ENCODE measurements around the gene TMEM175. TPM values are rescaled to one million over a fixed set of nuclear protein-coding genes. Genes with fewer than 3 reads are reported as not detected.

Gene TMEM175
- total and polyA plus RNA-seq, 2 experiments from 2014 or later, result 31.2 to 36.5 TPM

DNA sequence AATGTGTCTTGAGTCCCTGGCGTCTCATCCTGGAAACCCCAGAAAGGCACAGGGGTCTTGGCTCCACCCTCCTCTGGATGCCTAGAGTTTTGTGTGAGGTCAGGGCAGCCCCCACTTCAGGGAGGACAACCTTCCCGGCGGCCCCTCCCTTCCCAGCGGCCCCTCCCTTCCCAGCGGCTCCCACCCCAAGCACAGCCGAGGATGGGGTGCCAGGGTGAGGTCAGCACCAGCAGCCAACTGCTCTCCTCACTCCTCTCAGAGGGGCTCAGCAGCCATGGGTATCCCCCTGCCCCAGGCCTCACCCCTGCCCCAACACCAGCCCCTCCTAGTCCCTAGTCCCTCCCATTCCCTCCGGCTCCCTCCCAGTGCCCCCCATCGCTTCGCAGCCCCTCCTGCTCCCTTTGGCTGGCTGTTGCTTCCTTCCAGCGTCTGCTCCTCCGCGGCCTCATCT is 23.7 kb downstream of the TMEM175 start:
- in situ Hi-C loops (cut with MboI), result no loop called here
- no peak overlapping the region for H3K4me2 ChIP-seq (ENCODE audit: unreplicated experiment)
- H3K9me2 ChIP-seq (ENCODE audit: insufficient read depth), result no peaks in the 10 kb centered on the region
- no peak for DNase-seq
- H3F3A ChIP-seq (ENCODE audit: insufficient read depth), result no peaks in the 10 kb centered on the region; the same call in 1 of the 2 replicates
- no peaks in the 10 kb centered on the region for H3K27me3 ChIP-seq (replicated peaks; ENCODE audit: insufficient read depth)
- H3K79me2 ChIP-seq (ENCODE audit: insufficient read depth), result no peaks in the 10 kb centered on the region
- no peaks in the 10 kb centered on the region for H3K36me3 ChIP-seq (ENCODE audit: low read depth)
- H4K20me1 ChIP-seq (ENCODE audit: insufficient read depth), result no peaks in the 10 kb centered on the region
- WGBS, 2 experiments (ENCODE audit: low coverage in 1 of 2, low lambda C conversion rate in 2 of 2, missing lambda C conversion rate in 2 of 2), result 73 to 88% methylated on average over 5 to 12 of the region's 12 CpGs
- no peak overlapping the region for H3K27ac ChIP-seq
- no peak overlapping the region for H3K9ac ChIP-seq
- H3K4me3 ChIP-seq, result no peak overlapping the region
- no peak for TF ChIP-seq EZH2phosphoT487 (IDR thresholded peaks at IDR 0.05; ENCODE audit: insufficient read depth, low read depth)
- TF ChIP-seq EZH2 (IDR thresholded peaks at IDR 0.05; ENCODE audit: insufficient read depth, poor library complexity, severe bottlenecking), result no peak
- no peaks in the 10 kb centered on the region for H3K4me1 ChIP-seq (ENCODE audit: insufficient read depth)
- H3K9me3 ChIP-seq (ENCODE audit: low read depth), result no peaks in the 10 kb centered on the region
- no peak overlapping the region for H2AFZ ChIP-seq

- Histone ChIP-seq H3K9me2 (ENCODE audit: insufficient read depth) (no peaks in the 10 kb centered on the region), H3K79me2 (ENCODE audit: insufficient read depth) (no peaks in the 10 kb centered on the region), H3K4me1 (ENCODE audit: insufficient read depth) (no peaks in the 10 kb centered on the region), H4K20me1 (ENCODE audit: insufficient read depth) (no peaks in the 10 kb centered on the region), H3K27ac (no peak overlapping the region), H3K9ac (no peak overlapping the region), H3K27me3 (replicated peaks; ENCODE audit: insufficient read depth) (no peaks in the 10 kb centered on the region), H3K4me3 (no peak overlapping the region), H2AFZ (no peak overlapping the region), H3K4me2 (ENCODE audit: unreplicated experiment) (no peak overlapping the region), H3F3A (ENCODE audit: insufficient read depth) (no peaks in the 10 kb centered on the region; the same call in 1 of the 2 replicates), H3K9me3 (ENCODE audit: low read depth) (no peaks in the 10 kb centered on the region), H3K36me3 (ENCODE audit: low read depth) (no peaks in the 10 kb centered on the region)
- DNase-seq, result no peak
- TF ChIP-seq EZH2 (IDR thresholded peaks at IDR 0.05; ENCODE audit: insufficient read depth, poor library complexity, severe bottlenecking) (no peak), EZH2phosphoT487 (IDR thresholded peaks at IDR 0.05; ENCODE audit: insufficient read depth, low read depth) (no peak)
- in situ Hi-C loops (cut with MboI), result no loop called here
- 83% methylated on average over 14 of the region's 14 CpGs for WGBS, 2 experiments (ENCODE audit: low coverage in 1 of 2, low lambda C conversion rate in 2 of 2, missing lambda C conversion rate in 2 of 2)
Measured at GRCh38 chr4:956531-957230, 24.4 kb downstream of the TMEM175 start.

DNA sequence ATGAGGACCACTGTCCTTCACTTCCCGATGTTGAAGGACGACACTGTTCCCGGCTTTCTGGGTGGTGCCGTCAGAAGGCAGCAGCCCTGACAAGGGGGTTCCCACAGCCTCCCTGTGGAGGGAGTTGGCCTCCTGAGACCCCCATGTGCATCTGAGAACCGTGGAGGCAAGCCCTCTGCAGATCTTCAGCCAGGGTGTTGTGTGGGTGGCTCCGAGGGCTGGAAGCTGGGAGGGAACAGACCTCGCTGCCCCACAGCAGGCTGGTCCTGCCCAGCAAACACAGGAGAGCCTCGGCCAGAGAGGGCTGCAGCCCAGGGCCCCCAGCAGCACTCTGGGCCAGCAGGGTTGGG is 24.9 kb downstream of the TMEM175 start:
- H3K27ac ChIP-seq, result no peak overlapping the region
- no peak overlapping the region for H2AFZ ChIP-seq
- H3K4me3 ChIP-seq, result no peak overlapping the region
- no peaks in the 10 kb centered on the region for H3K36me3 ChIP-seq (ENCODE audit: low read depth)
- H3K9ac ChIP-seq, result no peak overlapping the region
- no peaks in the 10 kb centered on the region for H3K9me2 ChIP-seq (ENCODE audit: insufficient read depth)
- no peaks in the 10 kb centered on the region for H3K27me3 ChIP-seq (replicated peaks; ENCODE audit: insufficient read depth)
- no peak overlapping the region for H3K4me2 ChIP-seq (ENCODE audit: unreplicated experiment)
- no peak for DNase-seq
- H3K79me2 ChIP-seq (ENCODE audit: insufficient read depth), result no peaks in the 10 kb centered on the region
- no peaks in the 10 kb centered on the region; the same call in 1 of the 2 replicates for H3F3A ChIP-seq (ENCODE audit: insufficient read depth)
- H3K4me1 ChIP-seq (ENCODE audit: insufficient read depth), result no peaks in the 10 kb centered on the region
- no peak for TF ChIP-seq EZH2phosphoT487 (IDR thresholded peaks at IDR 0.05; ENCODE audit: insufficient read depth, low read depth)
- no peak for TF ChIP-seq EZH2 (IDR thresholded peaks at IDR 0.05; ENCODE audit: insufficient read depth, poor library complexity, severe bottlenecking)
- H3K9me3 ChIP-seq (ENCODE audit: low read depth), result no peaks in the 10 kb centered on the region
- 80% methylated on average over 8 of the region's 8 CpGs for WGBS, 2 experiments (ENCODE audit: low coverage in 1 of 2, low lambda C conversion rate in 2 of 2, missing lambda C conversion rate in 2 of 2)
- in situ Hi-C loops (cut with MboI), result no loop called here
- H4K20me1 ChIP-seq (ENCODE audit: insufficient read depth), result no peaks in the 10 kb centered on the region

GRCh38 chr4:957581-958313 is 25.5 kb downstream of the TMEM175 start:
- no peak for TF ChIP-seq EZH2phosphoT487 (IDR thresholded peaks at IDR 0.05; ENCODE audit: insufficient read depth, low read depth)
- TF ChIP-seq EZH2 (IDR thresholded peaks at IDR 0.05; ENCODE audit: insufficient read depth, poor library complexity, severe bottlenecking), result no peak
- no peaks in the 10 kb centered on the region for H3K36me3 ChIP-seq (ENCODE audit: low read depth)
- no peak for DNase-seq
- no peak overlapping the region for H3K4me3 ChIP-seq
- WGBS, 2 experiments (ENCODE audit: low coverage in 1 of 2, low lambda C conversion rate in 2 of 2, missing lambda C conversion rate in 2 of 2), result 91 to 93% methylated on average over 45 of the region's 45 CpGs
- H3K9me3 ChIP-seq (ENCODE audit: low read depth), result no peaks in the 10 kb centered on the region
- H3K4me2 ChIP-seq (ENCODE audit: unreplicated experiment), result no peak overlapping the region
- no peaks in the 10 kb centered on the region for H3K9me2 ChIP-seq (ENCODE audit: insufficient read depth)
- no peaks in the 10 kb centered on the region; the same call in 1 of the 2 replicates for H3F3A ChIP-seq (ENCODE audit: insufficient read depth)
- H3K27me3 ChIP-seq (replicated peaks; ENCODE audit: insufficient read depth), result no peaks in the 10 kb centered on the region
- no peak overlapping the region for H3K9ac ChIP-seq
- H3K79me2 ChIP-seq (ENCODE audit: insufficient read depth), result no peaks in the 10 kb centered on the region
- H3K27ac ChIP-seq, result no peak overlapping the region
- no peak overlapping the region for H2AFZ ChIP-seq
- no peaks in the 10 kb centered on the region for H3K4me1 ChIP-seq (ENCODE audit: insufficient read depth)
- no peaks in the 10 kb centered on the region for H4K20me1 ChIP-seq (ENCODE audit: insufficient read depth)
- in situ Hi-C loops (cut with MboI), result no loop called here

Measured in GM23248 (cell line).